ENCODE data around the gene HIVEP1.

HIVEP1 gene

DNA sequence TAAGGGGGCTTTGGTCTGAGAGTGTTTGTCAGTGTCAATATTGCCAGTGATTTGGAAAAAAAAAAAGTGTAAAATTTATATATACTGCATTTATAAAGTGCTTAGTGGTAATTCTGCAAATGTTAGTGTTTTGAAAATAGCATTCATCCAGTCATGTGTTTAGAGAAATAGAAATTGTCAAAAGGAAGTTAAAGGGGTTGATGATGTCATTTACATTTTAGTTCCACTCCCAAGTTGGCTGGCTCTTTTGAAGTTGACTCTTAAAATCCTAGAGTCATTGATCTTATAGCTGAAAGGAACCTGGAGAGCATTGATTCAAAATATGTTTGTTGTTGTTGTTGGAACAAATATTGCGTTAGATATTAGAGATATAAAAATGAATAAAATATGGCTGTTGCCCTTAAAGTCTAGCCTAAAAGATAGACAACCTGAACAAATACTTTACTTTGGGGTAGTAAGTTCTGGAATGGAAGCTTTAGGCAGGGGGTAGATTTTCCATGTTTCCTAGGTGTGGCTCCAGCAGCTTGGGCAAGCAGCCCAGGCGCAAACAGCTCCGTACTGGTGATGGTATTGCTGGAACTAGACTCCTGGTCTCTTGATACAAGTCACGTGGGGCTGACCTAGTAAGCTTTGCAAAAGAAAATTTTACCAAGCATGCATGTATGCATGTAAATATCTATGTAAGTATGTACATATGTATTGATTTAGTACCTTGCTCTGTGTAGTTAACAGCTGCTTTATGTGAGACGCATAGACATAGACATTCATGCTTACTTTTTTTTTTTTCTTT is 46.3 kb downstream of the HIVEP1 start:
- FAIRE-seq, result no peak

DNA sequence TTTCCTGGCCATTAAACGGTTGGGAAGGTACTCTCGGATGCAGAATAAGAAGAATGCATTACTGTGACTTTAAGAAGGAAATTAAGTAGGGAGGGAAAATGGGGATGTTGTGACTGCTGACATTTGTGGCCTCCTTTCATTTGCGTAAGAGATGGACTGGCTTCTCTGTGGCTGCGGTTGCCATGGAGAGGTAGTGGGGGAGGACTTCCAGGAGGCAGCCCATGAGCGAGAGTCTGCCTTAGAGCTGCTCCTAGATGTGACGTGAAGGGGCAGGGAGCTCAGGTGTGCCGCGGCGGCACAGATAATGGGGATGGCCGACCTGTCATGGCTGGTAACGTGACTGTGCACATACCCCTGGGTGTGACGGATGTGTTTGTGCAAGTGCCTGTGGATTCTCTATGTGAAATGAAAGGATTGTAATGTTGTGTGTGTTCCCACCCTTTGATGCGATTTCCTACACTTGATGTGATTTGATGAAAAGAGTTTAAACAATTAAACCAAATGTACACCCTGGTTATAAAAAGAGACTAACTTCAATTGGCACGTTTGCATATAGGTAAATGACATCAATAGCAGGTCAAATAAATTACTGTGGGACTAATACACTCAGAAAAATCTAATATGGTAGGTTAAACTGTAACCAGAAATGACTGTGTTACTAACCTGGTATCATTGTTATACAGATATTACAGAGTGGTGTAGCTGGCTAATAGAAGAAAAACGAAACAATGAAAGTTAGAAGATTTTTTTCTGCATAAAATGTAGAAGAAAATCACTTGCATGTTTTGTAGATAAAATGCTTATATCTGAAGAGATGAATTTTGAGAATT is 48.9 kb downstream of the HIVEP1 start:
- FAIRE-seq, result peak; percentile 99

DNA sequence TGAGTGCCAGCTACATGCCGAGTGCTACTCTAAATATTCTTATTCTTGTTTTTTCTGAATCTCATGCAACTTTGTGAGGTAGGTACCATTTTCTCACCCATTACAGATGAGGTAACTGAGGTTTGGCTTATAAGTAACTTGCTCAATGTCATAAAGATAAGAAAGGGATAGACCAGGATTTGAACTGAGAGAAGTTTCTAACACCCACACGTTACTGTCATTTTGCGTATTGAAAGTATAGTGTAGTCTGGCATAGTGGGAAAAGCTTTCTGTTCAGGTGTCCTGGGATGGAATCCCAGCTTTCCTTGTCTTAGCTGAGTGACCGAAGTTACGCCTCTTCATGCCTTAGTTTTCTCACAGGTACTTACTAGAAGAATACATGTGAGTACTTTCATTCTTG is 50.5 kb downstream of the HIVEP1 start:
- no peak for FAIRE-seq

DNA sequence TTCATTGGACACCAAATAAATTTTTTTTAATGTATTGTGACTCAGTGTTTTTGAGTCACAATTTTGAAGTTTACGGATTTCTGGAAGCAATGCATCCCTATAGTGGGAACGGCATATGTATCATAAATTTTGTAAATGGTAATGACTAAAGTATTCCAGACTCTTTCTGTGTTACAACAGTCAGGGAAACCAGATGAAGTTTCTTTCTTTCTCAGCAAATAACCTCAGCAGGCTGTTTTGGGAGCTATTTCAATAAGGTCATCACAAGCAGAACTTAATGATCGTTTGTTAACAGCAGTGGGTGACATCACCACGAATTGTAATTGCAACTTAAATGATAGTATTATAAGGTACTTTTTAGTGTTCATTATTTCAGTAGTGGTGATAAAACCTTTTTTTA is 52.0 kb downstream of the HIVEP1 start:
- FAIRE-seq, result no peak

DNA sequence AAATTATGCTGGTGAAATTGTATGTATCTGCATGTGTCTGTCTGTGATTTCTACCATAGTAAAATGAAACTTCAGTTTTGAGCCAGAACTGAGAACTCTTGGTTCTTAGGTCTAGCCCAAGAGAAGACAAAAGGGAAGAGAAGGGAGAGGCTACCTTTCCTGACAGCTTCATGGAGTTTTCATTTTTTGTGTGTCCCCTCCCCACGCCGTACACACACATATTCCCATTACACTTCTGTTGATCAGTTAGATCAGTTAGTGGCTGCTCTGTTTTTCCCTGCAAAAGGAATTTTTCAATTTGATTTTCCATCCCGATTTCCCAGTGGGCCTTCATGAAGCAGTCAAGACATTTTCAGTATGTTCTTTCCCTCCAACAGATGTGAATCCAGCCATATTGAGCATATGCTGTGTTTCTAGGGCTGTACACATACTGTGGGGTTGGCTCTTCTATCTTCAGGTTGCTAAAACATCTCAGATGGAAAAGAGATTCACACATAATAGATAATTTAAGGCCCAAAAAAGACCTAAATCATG is 52.5 kb downstream of the HIVEP1 start:
- no peak for FAIRE-seq

DNA sequence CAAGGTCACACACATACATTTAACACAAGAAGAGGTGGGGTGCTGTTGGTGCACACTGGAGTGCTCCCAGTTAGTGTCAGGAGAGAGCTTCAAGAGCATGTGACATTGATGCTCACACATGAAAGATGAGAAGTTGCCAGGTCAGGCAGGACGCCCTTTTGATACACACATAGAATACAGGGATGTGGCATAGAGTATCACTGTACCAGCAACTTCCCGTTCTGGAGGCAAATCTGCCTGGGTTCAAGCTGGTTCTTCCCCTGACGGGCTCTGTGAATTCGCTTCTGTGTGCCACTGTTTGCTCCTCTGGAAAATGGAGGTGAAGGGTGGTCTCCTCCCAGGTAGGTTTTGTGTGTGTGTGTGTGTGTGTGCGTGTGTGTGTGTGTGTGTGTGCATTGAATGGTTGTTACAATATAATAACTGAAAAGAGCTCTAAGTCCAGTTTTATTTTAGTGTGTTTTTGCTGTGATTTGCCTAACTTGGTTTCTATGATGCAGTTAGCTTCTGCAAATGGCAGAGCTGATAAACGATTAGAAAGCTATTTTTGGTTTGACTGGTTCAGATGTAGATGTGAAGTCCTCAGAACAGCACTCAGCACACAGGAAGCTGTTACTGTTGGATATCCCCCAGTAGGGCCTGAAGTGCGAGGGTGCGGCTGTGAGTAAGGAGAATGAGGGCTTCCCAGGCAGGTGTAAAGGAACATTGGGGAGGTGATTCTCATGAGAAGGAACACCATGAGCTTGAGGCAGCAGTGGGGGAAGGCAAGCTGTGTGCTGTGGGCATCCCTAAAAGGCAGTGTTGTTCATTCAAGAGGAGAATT is 53.4 kb downstream of the HIVEP1 start:
- no peak for FAIRE-seq

DNA sequence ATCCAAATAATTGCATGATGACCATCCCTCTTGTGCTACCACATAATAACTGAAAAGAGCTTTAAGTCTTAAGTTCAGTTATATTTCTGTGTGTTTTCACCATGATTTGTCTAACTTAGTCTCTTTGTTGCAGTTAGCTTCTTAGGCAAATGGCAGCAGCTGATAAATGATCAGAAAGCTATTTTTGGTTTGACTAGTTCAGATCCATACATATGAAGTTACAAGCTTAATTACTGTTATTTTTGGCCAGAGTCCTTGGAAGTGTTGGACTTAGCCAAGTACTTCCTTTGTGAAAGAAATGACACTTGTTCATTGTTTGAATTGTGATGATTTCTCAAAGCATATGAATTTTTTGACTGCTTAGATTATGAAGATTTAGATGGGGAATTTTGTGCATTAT is 54.2 kb downstream of the HIVEP1 start:
- no peak for FAIRE-seq

DNA sequence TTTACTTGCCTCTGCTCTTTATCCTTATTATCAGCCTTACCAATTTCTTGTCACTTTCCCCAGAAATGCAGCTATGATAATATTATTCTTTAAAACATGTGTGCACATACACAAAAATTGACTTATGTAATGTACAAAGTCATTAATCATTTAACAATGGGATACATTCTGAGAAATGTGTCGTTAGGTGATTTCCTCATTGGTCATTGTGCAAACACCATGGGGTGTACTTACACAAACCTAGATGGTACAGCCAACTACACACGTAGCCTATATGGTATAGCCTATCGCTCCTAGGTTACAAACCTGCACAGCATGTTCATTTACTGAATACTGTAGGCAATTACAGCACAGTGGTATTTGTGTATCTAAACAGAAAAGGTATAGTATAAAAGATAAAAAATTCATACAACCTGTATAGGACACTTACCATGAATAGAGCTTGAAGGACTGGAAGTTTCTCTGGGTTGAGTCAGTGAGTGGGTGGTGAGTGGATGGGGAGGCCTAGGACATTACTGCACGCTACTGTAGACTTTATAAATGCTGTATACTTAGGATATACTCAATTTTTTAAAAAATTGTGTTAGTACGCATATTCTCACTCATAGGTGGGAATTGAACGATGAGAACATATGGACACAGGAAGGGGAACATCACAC is 56.9 kb downstream of the HIVEP1 start:
- no peak for FAIRE-seq

DNA sequence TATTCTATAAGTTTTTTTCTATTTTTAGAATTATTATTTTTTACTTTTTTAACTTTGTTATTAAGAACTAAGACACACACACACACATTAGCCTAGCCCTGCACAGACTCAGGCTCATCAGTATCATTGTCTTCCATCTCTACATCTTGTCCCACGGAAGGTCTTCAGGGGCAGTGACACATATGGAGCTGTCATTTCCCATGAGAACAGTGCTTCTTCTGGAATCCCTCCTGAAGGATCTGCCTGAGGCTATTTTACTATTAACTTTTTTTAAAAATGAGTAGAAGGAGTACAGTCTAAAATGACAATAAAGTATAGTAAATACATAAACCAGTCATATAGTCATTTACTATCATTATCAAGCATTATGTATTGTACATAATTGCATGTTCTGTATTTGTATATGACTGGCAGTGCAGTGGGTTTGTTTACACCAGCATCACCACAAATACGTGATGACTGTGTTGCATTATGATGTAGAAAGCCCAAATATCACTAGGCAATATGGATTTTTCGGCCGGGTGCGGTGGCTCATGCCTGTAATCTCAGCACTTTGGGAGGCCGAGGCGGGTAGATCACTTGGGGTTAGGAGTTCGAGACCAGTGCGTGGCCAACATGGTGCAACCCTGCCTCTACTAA is 57.9 kb downstream of the HIVEP1 start:
- no peak for FAIRE-seq

DNA sequence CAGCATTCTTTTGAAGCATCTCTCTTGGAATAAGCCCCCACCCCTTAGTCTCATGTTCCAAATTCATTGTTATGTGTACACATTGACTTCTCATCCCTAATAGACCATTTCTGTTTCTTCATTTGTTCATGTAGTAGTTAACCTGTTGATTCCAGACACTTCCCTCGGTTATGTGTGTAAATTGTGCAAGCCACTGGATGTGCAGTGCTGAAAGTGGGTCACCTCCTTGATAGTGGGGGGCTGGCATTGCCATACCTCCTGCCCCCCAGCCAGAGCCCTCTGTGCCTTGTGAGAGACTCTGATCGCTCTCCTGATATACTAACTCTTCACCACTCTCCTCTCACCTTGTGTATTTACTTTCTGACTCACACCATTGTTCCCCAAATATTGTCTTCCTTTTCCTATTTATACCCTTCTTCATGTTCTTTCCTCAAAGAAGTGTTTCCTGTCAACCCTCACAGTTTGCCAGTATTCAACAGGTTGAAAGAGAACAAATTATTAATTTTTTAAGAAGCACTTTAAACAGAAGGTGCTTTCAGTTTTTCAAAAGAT is 59.0 kb downstream of the HIVEP1 start:
- FAIRE-seq, result no peak

DNA sequence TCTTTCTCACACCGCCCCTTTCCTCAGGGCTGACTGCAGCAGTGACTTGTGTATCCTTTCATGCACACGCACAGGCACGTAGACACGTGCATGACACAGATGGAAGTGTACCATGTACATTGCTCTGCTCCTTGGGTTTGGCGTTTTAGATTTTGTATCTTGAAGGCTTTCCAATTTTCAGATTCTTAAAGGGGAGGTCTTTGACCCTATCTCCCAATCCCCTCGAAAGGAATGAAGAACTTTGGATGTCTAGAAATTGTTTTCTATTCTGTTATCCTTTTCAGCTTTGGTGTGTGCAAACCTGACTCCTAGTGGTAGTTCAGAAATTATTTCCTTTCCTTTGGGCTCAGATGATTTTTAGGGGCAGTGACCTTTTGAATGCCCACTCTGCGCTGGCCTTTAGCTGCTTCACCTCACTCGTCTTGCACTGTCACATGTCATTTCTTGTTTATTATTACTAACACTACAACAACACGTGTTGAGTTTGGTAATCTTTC is 63.0 kb downstream of the HIVEP1 start:
- FAIRE-seq, result no peak

DNA sequence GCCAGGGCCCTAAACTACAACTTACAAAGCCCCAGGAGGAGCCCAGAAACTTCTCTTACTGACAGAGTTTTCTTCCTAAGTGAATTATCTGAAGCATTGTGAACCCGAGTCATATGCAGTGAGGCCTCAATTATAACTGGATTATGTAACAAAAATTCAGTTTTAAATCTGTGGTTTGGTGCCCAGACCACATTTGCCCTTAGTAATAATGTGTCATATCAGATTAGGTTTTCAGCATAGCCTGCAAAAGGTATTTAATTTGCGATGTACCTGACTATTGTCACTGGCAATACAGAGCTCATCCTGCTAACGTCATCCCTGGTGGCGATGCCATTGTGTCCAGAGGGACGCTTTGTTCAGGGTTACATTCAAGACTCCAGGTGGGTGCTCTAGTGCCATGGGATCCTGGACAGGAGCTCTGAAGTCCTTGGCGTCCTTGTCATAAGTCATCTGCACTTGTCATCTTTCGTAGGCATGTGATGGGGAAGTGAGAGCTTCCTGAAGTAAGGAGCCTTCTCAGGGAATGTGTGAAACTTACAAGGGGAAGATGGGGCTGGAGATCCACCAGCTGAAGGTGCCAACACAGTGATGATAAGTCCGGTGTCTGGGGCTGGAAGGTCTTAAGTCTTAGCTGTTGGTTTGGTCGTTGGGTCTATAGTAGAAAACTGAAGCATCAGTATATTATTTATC is 65.1 kb downstream of the HIVEP1 start:
- no peak for FAIRE-seq

DNA sequence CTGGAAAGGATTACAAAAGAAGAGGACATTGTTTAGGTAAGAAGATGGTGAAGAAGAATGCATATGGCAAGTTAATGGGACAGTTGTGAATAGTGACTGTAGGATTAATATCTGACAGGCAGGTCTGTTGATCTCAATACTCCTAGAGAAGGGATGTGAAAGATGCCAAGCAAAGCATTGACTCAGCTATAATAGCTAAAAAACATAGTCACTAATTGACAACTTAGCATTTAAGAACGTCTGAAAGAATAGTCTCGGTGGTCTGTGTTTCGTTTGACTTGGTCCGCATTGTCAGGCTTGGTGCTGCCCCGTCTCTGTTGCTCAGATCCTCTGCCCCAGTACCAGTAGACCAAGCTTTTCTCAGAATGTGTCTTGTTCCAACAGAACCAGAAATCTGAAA is 65.9 kb downstream of the HIVEP1 start:
- no peak for FAIRE-seq

DNA sequence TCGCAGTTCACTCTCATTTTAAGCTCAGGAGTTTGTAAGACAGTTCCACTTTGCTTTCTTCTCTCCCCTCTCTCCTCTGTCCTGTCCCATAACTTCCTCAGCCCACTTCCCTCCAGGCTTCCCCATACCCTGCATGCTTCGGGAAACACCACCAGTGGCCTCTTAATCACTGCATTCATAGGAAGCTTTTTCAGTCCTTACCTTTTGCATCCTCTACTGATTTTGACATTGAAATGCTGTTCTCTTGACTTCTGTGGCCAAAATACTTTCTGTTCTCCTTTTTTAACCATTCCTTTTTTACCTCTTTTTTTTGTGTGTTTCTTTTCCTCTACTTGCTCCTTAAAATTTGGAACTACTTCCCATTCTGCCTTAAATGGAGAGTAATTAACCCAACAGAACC is 69.7 kb downstream of the HIVEP1 start:
- FAIRE-seq, result no peak

DNA sequence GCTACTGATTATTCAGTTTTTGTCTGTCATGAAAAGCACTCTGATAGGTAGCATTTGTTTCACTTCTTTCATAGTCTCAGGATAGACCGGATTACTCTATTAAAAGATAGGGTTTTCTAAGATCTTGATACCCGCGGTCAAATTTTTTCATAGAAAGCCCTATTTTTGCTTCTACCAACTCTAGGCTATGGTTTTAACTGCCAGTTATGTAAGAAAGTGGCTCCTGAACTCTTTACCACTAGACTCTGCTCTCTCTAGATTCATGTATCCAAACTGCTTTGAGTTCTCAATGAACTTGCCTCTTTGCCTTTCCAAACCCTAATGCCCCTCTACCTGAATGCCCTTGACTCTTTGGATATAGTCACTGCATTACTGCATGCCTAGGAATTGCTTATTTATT is 70.3 kb downstream of the HIVEP1 start:
- FAIRE-seq, result no peak

DNA sequence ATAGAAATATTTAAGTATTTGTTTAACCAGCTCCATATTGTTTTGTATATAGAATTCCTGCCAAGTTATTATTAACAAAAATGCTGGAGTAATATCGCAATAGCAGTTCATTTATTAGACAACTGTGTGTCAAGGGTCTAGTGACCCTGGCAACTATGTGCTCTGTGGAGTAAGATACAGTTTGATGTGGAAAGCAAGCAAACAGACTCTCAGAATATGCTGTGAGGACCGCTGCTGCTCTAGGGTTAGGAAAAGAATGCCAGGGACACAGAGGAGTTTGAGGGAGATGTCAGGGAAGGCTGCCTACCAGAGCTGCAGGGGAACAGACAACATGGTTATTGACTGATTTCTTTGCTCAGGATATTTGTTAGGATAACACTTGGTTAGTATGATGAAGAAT is 71.2 kb downstream of the HIVEP1 start:
- no peak for FAIRE-seq

DNA sequence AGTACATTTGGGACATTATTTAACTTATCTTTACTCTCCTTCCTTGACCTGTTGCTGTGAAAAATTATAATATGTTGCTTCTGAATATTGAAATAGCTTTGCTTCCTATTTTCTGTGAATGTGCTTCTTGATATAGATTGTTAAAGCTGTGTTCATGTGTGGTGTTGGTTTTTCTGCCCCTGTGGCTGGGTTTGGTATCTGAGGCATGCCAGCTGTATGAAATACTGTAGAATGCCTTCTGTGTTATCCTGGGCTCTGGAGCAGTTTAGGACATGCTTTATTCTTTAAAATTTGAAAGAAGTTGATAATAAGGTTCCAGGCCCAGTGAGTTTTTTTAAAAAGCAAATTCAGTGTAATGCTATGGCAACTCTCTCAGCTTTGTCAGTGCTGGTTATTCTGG is 71.7 kb downstream of the HIVEP1 start:
- no peak for FAIRE-seq

DNA sequence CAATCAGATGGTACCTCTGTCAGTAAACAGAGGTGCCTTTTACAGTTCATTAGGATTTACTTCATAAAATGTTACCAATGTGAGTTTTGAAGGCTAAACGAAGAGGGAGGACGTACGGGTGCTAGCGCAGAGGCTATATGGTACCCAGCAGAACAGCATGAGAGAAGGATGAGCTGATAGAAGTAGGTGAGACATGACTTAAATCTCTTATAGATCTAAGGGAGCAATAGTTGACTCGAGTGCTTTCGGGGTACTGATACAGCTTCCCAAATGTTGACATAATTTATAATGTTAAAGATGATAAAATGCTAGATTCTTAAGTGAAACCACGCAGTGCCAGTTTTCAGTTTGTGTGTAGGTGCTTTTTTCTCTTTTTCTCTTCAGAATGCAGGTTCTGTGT is 72.6 kb downstream of the HIVEP1 start:
- FAIRE-seq, result peak; percentile 43

DNA sequence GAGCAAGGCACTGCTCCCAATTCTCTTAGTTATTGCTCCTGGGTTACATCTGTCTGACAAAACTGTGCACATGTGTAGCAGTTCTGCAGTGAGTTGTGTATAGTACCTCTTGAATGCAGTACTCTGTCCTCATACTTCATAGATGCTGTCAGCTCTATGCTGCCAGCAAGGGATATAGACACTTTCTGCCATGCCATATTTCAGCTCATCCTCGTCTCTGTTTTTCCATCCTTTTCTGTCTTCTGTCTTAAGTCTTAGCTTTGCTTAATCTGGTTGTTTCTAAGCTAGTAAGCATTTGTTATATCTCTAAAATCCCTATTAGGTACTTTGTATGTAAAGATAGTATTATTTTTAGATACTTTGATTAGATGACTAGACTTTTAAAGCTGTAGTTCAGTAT is 76.4 kb downstream of the HIVEP1 start:
- no peak for FAIRE-seq

DNA sequence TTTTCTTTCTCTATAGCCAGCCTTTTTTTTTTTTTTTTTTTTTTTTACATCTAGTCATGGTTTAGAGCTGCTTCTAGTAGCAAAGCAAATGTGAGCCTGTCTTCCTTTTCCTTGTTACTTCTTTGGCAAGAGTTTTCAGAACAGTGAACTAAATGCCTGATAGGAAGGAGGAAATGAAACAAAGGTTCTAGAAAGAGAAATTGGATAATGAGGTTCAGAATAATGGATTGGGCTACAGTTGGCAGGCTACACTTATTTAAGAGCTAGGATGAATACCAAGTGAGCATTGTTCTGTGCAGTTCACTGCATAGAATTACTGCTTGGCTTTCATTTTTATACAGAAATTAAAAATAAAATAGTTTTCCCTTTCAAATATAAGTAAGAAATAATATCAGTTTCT is 78.6 kb downstream of the HIVEP1 start:
- FAIRE-seq, result no peak

DNA sequence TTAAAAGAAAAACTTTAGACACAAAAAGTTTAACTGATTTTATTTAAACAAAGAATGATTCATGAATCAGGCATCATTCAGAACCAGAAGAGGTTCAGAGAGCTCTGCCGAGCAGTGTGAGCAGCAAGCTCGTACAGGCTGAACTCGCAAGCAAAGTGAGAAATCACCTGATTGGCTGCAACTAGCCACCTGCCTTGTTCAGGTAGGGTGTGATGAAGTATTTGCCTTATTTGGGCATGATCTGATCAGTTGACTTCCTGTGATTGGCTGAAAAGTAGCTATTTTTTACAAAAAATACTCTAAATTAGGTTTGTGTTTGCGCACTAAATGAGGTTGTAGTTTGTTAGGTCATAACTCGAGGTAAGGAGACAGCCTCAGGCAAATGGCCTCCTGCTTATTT is 80.7 kb downstream of the HIVEP1 start:
- FAIRE-seq, result no peak

Measured in islet of Langerhans (tissue), 1 donor.